Measurements from ENCODE around the gene CCDC148.

The CCDC148 gene

GRCh38 chr2:158178646-158179045 is 277.9 kb downstream of the CCDC148 start:
- H3K4me3 ChIP-seq (ENCODE audit: low read depth, low read length), result no peak overlapping the region
- no peak for TF ChIP-seq CTCF (IDR thresholded peaks at IDR 0.05; ENCODE audit: low read depth, low read length)
- H3K27me3 ChIP-seq, result no peaks in the 10 kb centered on the region
- DNase-seq, result no peak
- no peaks in the 10 kb centered on the region for H3K4me1 ChIP-seq
- no peaks in the 10 kb centered on the region for H3K9me3 ChIP-seq
- H3K36me3 ChIP-seq, result no peaks in the 10 kb centered on the region

- Histone ChIP-seq H3K9me3 (no peaks in the 10 kb centered on the region), H3K4me3 (ENCODE audit: low read depth, low read length) (no peak overlapping the region), H3K27me3 (no peaks in the 10 kb centered on the region), H3K36me3 (no peaks in the 10 kb centered on the region), H3K4me1 (no peaks in the 10 kb centered on the region)
- no peak for DNase-seq
- TF ChIP-seq CTCF (IDR thresholded peaks at IDR 0.05; ENCODE audit: low read depth, low read length), result no peak
Measured at GRCh38 chr2:158174956-158175355, 281.6 kb downstream of the CCDC148 start.

GRCh38 chr2:158174495-158174894 is 282.1 kb downstream of the CCDC148 start:
- Histone ChIP-seq H3K4me1 (no peaks in the 10 kb centered on the region), H3K36me3 (no peaks in the 10 kb centered on the region), H3K4me3 (ENCODE audit: low read depth, low read length) (no peak overlapping the region), H3K9me3 (no peaks in the 10 kb centered on the region), H3K27me3 (no peaks in the 10 kb centered on the region)
- no peak for DNase-seq
- TF ChIP-seq CTCF (IDR thresholded peaks at IDR 0.05; ENCODE audit: low read depth, low read length), result no peak

GRCh38 chr2:158172719-158173118 is 283.8 kb downstream of the CCDC148 start:
- H3K4me3 ChIP-seq (ENCODE audit: low read depth, low read length), result no peak overlapping the region
- H3K9me3 ChIP-seq, result no peaks in the 10 kb centered on the region
- no peaks in the 10 kb centered on the region for H3K27me3 ChIP-seq
- no peak for TF ChIP-seq CTCF (IDR thresholded peaks at IDR 0.05; ENCODE audit: low read depth, low read length)
- H3K4me1 ChIP-seq, result no peaks in the 10 kb centered on the region
- DNase-seq, result no peak
- no peaks in the 10 kb centered on the region for H3K36me3 ChIP-seq

GRCh38 chr2:158154596-158154995 is 302.0 kb downstream of the CCDC148 start:
- H3K9me3 ChIP-seq, result no peaks in the 10 kb centered on the region
- H3K4me1 ChIP-seq, result no peaks in the 10 kb centered on the region
- no peak for TF ChIP-seq CTCF (IDR thresholded peaks at IDR 0.05; ENCODE audit: low read depth, low read length)
- H3K4me3 ChIP-seq (ENCODE audit: low read depth, low read length), result no peak overlapping the region
- DNase-seq, result no peak
- H3K36me3 ChIP-seq, result no peaks in the 10 kb centered on the region
- H3K27me3 ChIP-seq, result no peaks in the 10 kb centered on the region

- Histone ChIP-seq H3K4me1 (no peaks in the 10 kb centered on the region), H3K36me3 (no peaks in the 10 kb centered on the region), H3K9me3 (no peaks in the 10 kb centered on the region), H3K4me3 (ENCODE audit: low read depth, low read length) (no peak overlapping the region), H3K27me3 (no peaks in the 10 kb centered on the region)
- TF ChIP-seq CTCF (IDR thresholded peaks at IDR 0.05; ENCODE audit: low read depth, low read length), result no peak
- DNase-seq, result no peak
Measured at GRCh38 chr2:158153270-158154015, 303.1 kb downstream of the CCDC148 start.

Data from BE2C (cell line).